ENCODE data around the gene GRIK1.

GRIK1 gene

DNA sequence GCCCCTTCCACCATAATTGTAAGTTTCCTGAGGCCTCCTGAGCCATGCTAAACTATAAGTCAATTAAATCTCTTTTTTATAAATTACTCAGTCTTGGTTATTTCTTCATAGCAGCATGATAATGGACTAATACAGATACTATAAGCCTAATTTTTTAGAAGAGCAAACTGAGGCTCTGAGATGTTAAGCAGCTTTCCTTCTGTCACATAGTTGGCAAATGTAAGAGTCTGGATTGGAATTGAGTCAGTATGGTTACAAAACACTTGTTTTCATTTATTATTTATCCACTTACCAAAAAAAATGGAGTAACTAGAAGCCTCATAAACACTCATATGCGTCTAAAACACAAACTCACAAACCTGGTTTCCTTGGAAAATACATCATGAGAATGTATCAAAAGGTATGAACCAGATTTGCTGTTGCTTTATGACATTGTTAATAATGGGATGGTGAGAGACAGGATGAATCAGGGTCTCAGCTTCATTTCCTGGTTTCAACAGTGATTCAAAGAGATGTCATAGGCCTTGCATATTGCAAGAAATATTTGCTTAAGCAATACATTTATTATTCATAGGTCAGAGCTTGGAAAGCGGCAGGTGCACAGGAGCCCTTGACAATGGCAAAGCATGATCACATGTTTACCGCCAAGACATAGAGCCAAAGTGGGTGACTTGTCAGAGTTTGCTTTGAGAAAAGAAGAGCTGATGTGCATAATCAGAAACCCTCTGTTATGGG, 221.5 kb downstream of the GRIK1 start:
- no peak overlapping the region for H3K27ac ChIP-seq (ENCODE audit: insufficient read depth, low read length, poor library complexity, severe bottlenecking)
- DNase-seq, result no peak
- no peaks in the 10 kb centered on the region for H3K9me3 ChIP-seq (ENCODE audit: control insufficient read depth, low read length)
- H3K27me3 ChIP-seq (replicated peaks; ENCODE audit: control insufficient read depth, insufficient read depth, low read length, poor library complexity, severe bottlenecking), result no peaks in the 10 kb centered on the region
- no peak overlapping the region for H3K4me3 ChIP-seq (ENCODE audit: insufficient read depth, low read depth, low read length, poor library complexity, severe bottlenecking)
- H3K4me1 ChIP-seq (ENCODE audit: control insufficient read depth, insufficient read depth, low read length, poor library complexity, severe bottlenecking), result no peaks in the 10 kb centered on the region
- no peaks in the 10 kb centered on the region for H3K36me3 ChIP-seq (ENCODE audit: control insufficient read depth, insufficient read depth, low read length)

DNA sequence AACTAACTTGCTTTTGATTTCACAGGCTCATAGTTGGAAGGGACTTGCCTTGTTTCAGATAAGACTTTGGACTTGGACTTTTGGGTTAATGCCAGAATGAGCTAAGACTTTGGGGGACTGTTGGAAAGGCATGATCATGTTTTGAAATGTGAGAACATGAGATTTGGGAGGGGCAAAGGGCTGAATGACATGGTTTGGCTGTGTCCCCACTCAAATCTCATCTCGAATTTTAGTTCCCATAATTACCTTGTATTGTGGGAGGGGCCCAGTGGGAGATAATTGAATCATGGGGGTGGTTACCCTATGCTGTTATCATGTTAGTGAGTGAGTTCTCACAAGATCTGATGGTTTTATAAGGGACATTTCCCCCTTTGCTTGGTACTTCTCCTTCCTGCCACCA, 222.1 kb downstream of the GRIK1 start:
- Histone ChIP-seq H3K9me3 (ENCODE audit: control insufficient read depth, low read length) (no peaks in the 10 kb centered on the region), H3K27ac (ENCODE audit: insufficient read depth, low read length, poor library complexity, severe bottlenecking) (no peak overlapping the region), H3K36me3 (ENCODE audit: control insufficient read depth, insufficient read depth, low read length) (no peaks in the 10 kb centered on the region), H3K4me1 (ENCODE audit: control insufficient read depth, insufficient read depth, low read length, poor library complexity, severe bottlenecking) (no peaks in the 10 kb centered on the region), H3K4me3 (ENCODE audit: insufficient read depth, low read depth, low read length, poor library complexity, severe bottlenecking) (no peak overlapping the region), H3K27me3 (replicated peaks; ENCODE audit: control insufficient read depth, insufficient read depth, low read length, poor library complexity, severe bottlenecking) (no peaks in the 10 kb centered on the region)
- no peak for DNase-seq

DNA sequence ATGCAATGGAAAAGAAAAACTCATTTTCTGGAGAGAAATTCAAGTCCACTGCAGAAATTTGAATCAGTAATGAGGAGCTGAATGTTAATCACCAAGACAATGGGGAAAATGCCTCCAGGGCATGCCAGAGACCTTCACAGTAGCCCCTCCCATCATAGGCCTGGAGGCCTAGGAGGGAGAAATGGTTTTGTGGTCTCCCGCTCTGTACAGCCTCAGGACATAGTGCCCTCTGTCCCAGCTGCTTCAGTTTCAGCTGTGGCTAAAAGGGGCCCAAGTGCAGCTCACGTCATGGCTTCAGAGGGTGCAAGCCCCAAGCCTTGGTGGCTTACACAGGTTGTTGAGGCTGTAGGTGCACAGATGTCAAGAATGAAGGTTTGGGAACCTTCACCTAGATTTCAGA, 223.0 kb downstream of the GRIK1 start:
- Histone ChIP-seq H3K4me1 (ENCODE audit: control insufficient read depth, insufficient read depth, low read length, poor library complexity, severe bottlenecking) (no peaks in the 10 kb centered on the region), H3K36me3 (ENCODE audit: control insufficient read depth, insufficient read depth, low read length) (no peaks in the 10 kb centered on the region), H3K9me3 (ENCODE audit: control insufficient read depth, low read length) (no peaks in the 10 kb centered on the region), H3K27me3 (replicated peaks; ENCODE audit: control insufficient read depth, insufficient read depth, low read length, poor library complexity, severe bottlenecking) (no peaks in the 10 kb centered on the region), H3K27ac (ENCODE audit: insufficient read depth, low read length, poor library complexity, severe bottlenecking) (no peak overlapping the region), H3K4me3 (ENCODE audit: insufficient read depth, low read depth, low read length, poor library complexity, severe bottlenecking) (no peak overlapping the region)
- DNase-seq, result no peak

DNA sequence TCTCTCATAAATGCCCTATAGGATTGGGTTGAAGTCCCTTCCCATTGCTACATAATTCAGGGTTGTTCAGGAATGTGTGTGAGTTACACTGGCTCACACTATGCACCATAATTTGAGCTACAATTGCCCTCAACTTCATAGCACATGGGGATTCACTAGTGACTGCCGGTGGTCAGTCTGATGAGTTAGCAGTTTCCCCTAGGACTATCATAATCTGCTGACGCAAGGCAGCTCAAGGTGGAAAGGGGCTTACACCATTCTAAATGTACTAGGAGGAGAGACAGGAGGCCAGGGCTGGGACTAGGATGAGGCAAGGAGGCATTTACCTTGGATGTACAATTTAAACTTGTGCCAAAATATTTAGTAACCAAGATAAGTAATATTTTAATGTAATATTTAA, 224.7 kb downstream of the GRIK1 start:
- Histone ChIP-seq H3K27ac (ENCODE audit: insufficient read depth, low read length, poor library complexity, severe bottlenecking) (no peak overlapping the region), H3K9me3 (ENCODE audit: control insufficient read depth, low read length) (no peaks in the 10 kb centered on the region), H3K4me3 (ENCODE audit: insufficient read depth, low read depth, low read length, poor library complexity, severe bottlenecking) (no peak overlapping the region), H3K27me3 (replicated peaks; ENCODE audit: control insufficient read depth, insufficient read depth, low read length, poor library complexity, severe bottlenecking) (no peaks in the 10 kb centered on the region), H3K36me3 (ENCODE audit: control insufficient read depth, insufficient read depth, low read length) (no peaks in the 10 kb centered on the region), H3K4me1 (ENCODE audit: control insufficient read depth, insufficient read depth, low read length, poor library complexity, severe bottlenecking) (no peaks in the 10 kb centered on the region)
- DNase-seq, result no peak

DNA sequence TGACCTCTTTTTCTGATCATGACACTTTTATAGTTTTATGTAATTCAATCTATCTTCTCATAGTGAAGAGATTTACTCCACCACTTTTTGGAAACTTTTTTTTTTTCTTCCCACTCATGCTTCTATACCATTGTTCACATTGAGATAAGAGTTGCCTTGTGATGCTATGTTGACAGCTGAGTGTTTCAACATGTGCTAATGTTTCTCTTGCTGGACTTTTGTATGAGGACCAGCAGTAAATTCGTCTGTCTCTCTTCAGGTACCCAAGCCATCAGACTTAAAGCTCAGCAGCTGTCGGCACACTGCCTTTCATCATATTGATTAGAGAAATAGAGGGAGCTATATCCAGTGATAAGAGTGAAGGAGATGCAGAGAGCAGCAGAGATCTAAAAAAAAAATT, 227.0 kb downstream of the GRIK1 start:
- H3K9me3 ChIP-seq (ENCODE audit: control insufficient read depth, low read length), result no peaks in the 10 kb centered on the region
- no peak overlapping the region for H3K27ac ChIP-seq (ENCODE audit: insufficient read depth, low read length, poor library complexity, severe bottlenecking)
- no peak overlapping the region for H3K4me3 ChIP-seq (ENCODE audit: insufficient read depth, low read depth, low read length, poor library complexity, severe bottlenecking)
- no peaks in the 10 kb centered on the region for H3K4me1 ChIP-seq (ENCODE audit: control insufficient read depth, insufficient read depth, low read length, poor library complexity, severe bottlenecking)
- no peak for DNase-seq
- no peaks in the 10 kb centered on the region for H3K36me3 ChIP-seq (ENCODE audit: control insufficient read depth, insufficient read depth, low read length)
- no peaks in the 10 kb centered on the region for H3K27me3 ChIP-seq (replicated peaks; ENCODE audit: control insufficient read depth, insufficient read depth, low read length, poor library complexity, severe bottlenecking)

DNA sequence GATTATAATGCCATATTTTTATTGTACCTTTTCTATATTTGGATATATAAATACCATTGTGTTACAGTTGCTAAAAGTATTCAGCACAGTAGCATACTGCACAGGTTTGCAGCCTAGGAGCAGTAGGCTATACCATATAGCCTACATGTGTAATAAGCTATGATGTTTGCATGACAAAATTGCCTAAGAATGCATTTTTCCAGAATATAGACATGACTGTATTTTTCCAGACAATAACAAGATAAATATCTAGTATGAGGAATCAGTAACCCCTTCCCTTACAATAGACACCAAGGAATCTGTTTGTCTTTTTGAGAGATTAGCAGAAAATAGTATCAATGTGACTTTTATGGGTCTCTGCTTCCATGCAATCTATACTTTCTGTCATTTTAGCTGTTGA, 228.6 kb downstream of the GRIK1 start:
- no peaks in the 10 kb centered on the region for H3K9me3 ChIP-seq (ENCODE audit: control insufficient read depth, low read length)

DNA sequence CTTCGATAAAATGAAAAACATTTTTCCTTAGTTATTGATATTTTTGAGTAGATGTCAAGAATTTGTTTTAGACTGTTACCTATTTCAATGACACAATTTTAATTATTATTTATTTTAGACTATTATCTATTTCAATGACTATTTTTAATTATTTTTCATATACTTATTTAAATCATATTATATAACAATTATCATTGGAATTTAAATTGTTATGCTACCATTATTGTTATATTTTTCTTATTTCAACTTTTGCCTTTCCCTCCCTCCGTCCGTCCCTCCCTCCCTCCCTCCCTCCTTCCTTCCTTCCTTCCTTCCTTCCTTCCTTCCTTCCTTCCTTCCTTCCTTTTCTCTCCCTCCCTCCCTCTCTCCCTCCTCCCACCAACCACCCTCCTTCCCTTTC, 229.3 kb downstream of the GRIK1 start:
- Histone ChIP-seq H3K9me3 (ENCODE audit: control insufficient read depth, low read length) (no peaks in the 10 kb centered on the region), H3K27me3 (replicated peaks; ENCODE audit: control insufficient read depth, insufficient read depth, low read length, poor library complexity, severe bottlenecking) (no peaks in the 10 kb centered on the region), H3K4me3 (ENCODE audit: insufficient read depth, low read depth, low read length, poor library complexity, severe bottlenecking) (no peak overlapping the region), H3K36me3 (ENCODE audit: control insufficient read depth, insufficient read depth, low read length) (no peaks in the 10 kb centered on the region), H3K27ac (ENCODE audit: insufficient read depth, low read length, poor library complexity, severe bottlenecking) (no peak overlapping the region), H3K4me1 (ENCODE audit: control insufficient read depth, insufficient read depth, low read length, poor library complexity, severe bottlenecking) (no peaks in the 10 kb centered on the region)
- no peak for DNase-seq

More for the DNA sequence above, 228.6 kb downstream of the GRIK1 start:
- H3K27me3 ChIP-seq (replicated peaks; ENCODE audit: control insufficient read depth, insufficient read depth, low read length, poor library complexity, severe bottlenecking), result no peaks in the 10 kb centered on the region
- no peaks in the 10 kb centered on the region for H3K36me3 ChIP-seq (ENCODE audit: control insufficient read depth, insufficient read depth, low read length)
- no peak for DNase-seq
- H3K4me3 ChIP-seq (ENCODE audit: insufficient read depth, low read depth, low read length, poor library complexity, severe bottlenecking), result no peak overlapping the region
- no peak overlapping the region for H3K27ac ChIP-seq (ENCODE audit: insufficient read depth, low read length, poor library complexity, severe bottlenecking)
- H3K4me1 ChIP-seq (ENCODE audit: control insufficient read depth, insufficient read depth, low read length, poor library complexity, severe bottlenecking), result no peaks in the 10 kb centered on the region

DNA sequence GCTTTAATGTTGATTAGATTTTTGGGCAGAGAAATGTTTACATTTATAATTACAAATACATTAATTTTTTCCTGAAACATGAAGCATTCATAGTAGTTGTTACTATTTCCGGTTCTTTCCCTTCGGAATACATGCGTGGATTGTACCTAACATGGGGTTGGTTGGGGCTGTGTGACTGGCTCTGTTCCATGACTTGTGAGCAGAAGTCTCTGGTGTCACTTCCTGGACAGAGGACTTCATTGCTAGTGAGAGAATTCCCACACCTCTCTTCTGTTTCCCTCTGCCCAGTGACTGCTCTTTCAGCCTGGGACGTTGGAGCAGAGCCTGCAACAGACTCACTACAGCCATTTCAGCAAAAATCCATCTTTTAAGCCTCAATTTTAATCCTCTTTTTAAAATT, 231.4 kb downstream of the GRIK1 start:
- H3K4me3 ChIP-seq (ENCODE audit: insufficient read depth, low read depth, low read length, poor library complexity, severe bottlenecking), result no peak overlapping the region
- no peaks in the 10 kb centered on the region for H3K9me3 ChIP-seq (ENCODE audit: control insufficient read depth, low read length)
- no peak for DNase-seq
- H3K36me3 ChIP-seq (ENCODE audit: control insufficient read depth, insufficient read depth, low read length), result no peaks in the 10 kb centered on the region
- no peaks in the 10 kb centered on the region for H3K4me1 ChIP-seq (ENCODE audit: control insufficient read depth, insufficient read depth, low read length, poor library complexity, severe bottlenecking)
- no peaks in the 10 kb centered on the region for H3K27me3 ChIP-seq (replicated peaks; ENCODE audit: control insufficient read depth, insufficient read depth, low read length, poor library complexity, severe bottlenecking)
- H3K27ac ChIP-seq (ENCODE audit: insufficient read depth, low read length, poor library complexity, severe bottlenecking), result no peak overlapping the region

DNA sequence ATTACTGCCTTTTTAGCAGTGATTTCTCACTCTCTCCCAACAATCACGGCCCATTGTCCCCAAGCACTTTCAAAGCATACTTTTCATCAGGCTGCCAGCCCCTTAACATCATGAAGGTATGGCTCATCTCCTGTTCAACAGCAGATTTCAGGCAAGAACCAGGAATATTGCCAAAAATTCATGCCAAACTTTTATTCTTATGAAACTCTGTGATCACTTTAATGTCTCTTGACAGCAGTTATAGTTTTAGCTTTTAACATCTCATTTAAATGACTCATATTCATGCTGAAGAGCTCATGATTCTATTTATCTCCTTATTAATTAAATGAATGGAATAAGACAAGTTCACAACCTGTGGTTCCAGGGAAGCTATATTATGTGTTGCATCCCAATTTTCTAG, 235.1 kb downstream of the GRIK1 start:
- H3K4me3 ChIP-seq (ENCODE audit: insufficient read depth, low read depth, low read length, poor library complexity, severe bottlenecking), result no peak overlapping the region
- DNase-seq, result no peak
- H3K27ac ChIP-seq (ENCODE audit: insufficient read depth, low read length, poor library complexity, severe bottlenecking), result no peak overlapping the region
- H3K27me3 ChIP-seq (replicated peaks; ENCODE audit: control insufficient read depth, insufficient read depth, low read length, poor library complexity, severe bottlenecking), result no peaks in the 10 kb centered on the region
- H3K36me3 ChIP-seq (ENCODE audit: control insufficient read depth, insufficient read depth, low read length), result no peaks in the 10 kb centered on the region
- no peaks in the 10 kb centered on the region for H3K4me1 ChIP-seq (ENCODE audit: control insufficient read depth, insufficient read depth, low read length, poor library complexity, severe bottlenecking)
- H3K9me3 ChIP-seq (ENCODE audit: control insufficient read depth, low read length), result no peaks in the 10 kb centered on the region

DNA sequence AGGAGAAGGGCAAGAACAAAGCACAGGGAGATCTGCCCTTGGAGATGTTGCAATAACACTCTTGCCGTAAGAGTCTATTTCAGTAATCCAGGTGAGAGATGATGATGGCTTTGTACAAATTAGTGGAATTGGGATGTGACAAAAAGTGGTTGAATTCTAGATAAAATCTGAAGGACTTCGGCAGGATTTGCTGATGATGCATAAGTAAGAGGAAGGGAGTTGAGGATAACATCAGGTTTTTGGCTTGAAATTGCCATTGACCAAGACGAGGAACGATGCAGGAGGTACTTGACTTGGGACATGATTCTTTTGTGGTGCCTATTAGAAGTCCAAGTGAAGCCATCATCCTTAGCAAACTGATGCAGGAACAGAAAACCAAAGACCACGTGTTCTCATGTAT, 238.1 kb downstream of the GRIK1 start:
- H3K9me3 ChIP-seq (ENCODE audit: control insufficient read depth, low read length), result no peaks in the 10 kb centered on the region
- no peaks in the 10 kb centered on the region for H3K27me3 ChIP-seq (replicated peaks; ENCODE audit: control insufficient read depth, insufficient read depth, low read length, poor library complexity, severe bottlenecking)
- H3K27ac ChIP-seq (ENCODE audit: insufficient read depth, low read length, poor library complexity, severe bottlenecking), result no peak overlapping the region
- no peaks in the 10 kb centered on the region for H3K4me1 ChIP-seq (ENCODE audit: control insufficient read depth, insufficient read depth, low read length, poor library complexity, severe bottlenecking)
- no peaks in the 10 kb centered on the region for H3K36me3 ChIP-seq (ENCODE audit: control insufficient read depth, insufficient read depth, low read length)
- no peak for DNase-seq
- no peak overlapping the region for H3K4me3 ChIP-seq (ENCODE audit: insufficient read depth, low read depth, low read length, poor library complexity, severe bottlenecking)
